Measurements from ENCODE around the gene WNT7A.

- TF ChIP-seq EZH2 (IDR thresholded peaks at IDR 0.05; ENCODE audit: borderline replicate concordance, insufficient read depth, low read depth, low read length, poor library complexity, severe bottlenecking) (no peak), CTCF (IDR thresholded peaks at IDR 0.05) (no peak)
Measured at GRCh38 chr3:13854492-13854891, 25.4 kb downstream of the WNT7A start.

Measured in B cell (primary cell).